Right lung (tissue), 5 donors: ENCODE measurements around the gene RNU1-4. TPM values are rescaled to one million over a fixed set of nuclear protein-coding genes. Genes with fewer than 3 reads are reported as not detected.
"Not testable (repeated sequence)": the region's sequence is repeated elsewhere in the genome, so short reads cannot be mapped to it uniquely, and the experiment has no call there.

Source experiments
- DNase-seq, 2 donors: peaks; one replicate each; pipeline ENCODE4 v3.0.0-alpha.2; 2013
- polyA plus RNA-seq, 5 donors: library from polyadenylated mRNA; unstranded; fragments of 120-200 nt; gene quantifications; one replicate each; pipeline versions ENCODE4 v1.2.1 to v1.2.3, GENCODE V29; 2013; ENCODE audit warnings: inconsistent platforms in 1 of 5, low replicate concordance in 1 of 5; ENCODE audit not compliant: insufficient read length in 5 of 5, insufficient read depth in 1 of 5

The RNU1-4 gene
- polyA plus RNA-seq, 5 donors = 1.3 to 2.7 TPM; not detected in 3

- not testable (repeated sequence) for DNase-seq
Observed at GRCh38 chr1:16725439-16726245, 14.7 kb upstream of the RNU1-4 start.

- DNase-seq = no peak
Observed at GRCh38 chr1:16727190-16728111, 12.9 kb upstream of the RNU1-4 start.

- not testable (repeated sequence) for DNase-seq
Observed at GRCh38 chr1:16728243-16728949, 11.9 kb upstream of the RNU1-4 start.

- DNase-seq = not testable (repeated sequence)
Observed at GRCh38 chr1:16732254-16732896, 7.9 kb upstream of the RNU1-4 start.

- DNase-seq = not testable (repeated sequence)
Observed at GRCh38 chr1:16741230-16741629, 914 bp downstream of the RNU1-4 start.

GRCh38 chr1:16747660-16748059 lies 7.3 kb downstream of the RNU1-4 start:
- DNase-seq = not testable (repeated sequence)

GRCh38 chr1:16748710-16749109 lies 8.4 kb downstream of the RNU1-4 start:
- not testable (repeated sequence) for DNase-seq

- DNase-seq = not testable (repeated sequence)
Observed at GRCh38 chr1:16749910-16750888, 9.9 kb downstream of the RNU1-4 start.

- not testable (repeated sequence) for DNase-seq
Observed at GRCh38 chr1:16752770-16753169, 12.5 kb downstream of the RNU1-4 start.

GRCh38 chr1:16755385-16755784 lies 15.1 kb downstream of the RNU1-4 start:
- DNase-seq = not testable (repeated sequence)

- not testable (repeated sequence) for DNase-seq
Observed at GRCh38 chr1:16755932-16756331, 15.6 kb downstream of the RNU1-4 start.

GRCh38 chr1:16757574-16757973 lies 17.3 kb downstream of the RNU1-4 start:
- DNase-seq = not testable (repeated sequence)

- not testable (repeated sequence) for DNase-seq
Observed at GRCh38 chr1:16758060-16758459, 17.7 kb downstream of the RNU1-4 start.

- not testable (repeated sequence) for DNase-seq
Observed at GRCh38 chr1:16759041-16759493, 18.8 kb downstream of the RNU1-4 start.

- DNase-seq = not testable (repeated sequence)
Observed at GRCh38 chr1:16759650-16760455, 19.5 kb downstream of the RNU1-4 start.

- not testable (repeated sequence) for DNase-seq
Observed at GRCh38 chr1:16760456-16760765, 20.1 kb downstream of the RNU1-4 start.

- not testable (repeated sequence) for DNase-seq
Observed at GRCh38 chr1:16760801-16761200, 20.5 kb downstream of the RNU1-4 start.

GRCh38 chr1:16764248-16764819 lies 24.0 kb downstream of the RNU1-4 start:
- DNase-seq = peak in 1 of 2 donors; percentile 14
